GM20431 (cell line): ENCODE results near the gene ADGRL2.

Source experiments
- in situ Hi-C: fragments of 300-500 bp; cut with MseI, MboI; formaldehyde crosslinking; loops from one replicate; pipeline ENCODE4 v1.15.0; 2020; ENCODE audit warnings: low sequenced_read_pairs; ENCODE audit not compliant: unreplicated experiment

Gene ADGRL2

GRCh38 chr1:81800695-81801650 is at the start of gene ADGRL2:
Gene ADGRL2, plus strand, starts transcription at chr1:81800934. Its CDS starts 36,051 bp downstream, at chr1:81836985.
- in situ Hi-C loops, result no loop called here

- in situ Hi-C loops, result no loop called here
Measured at GRCh38 chr1:81752840-81753239, 47.9 kb upstream of the ADGRL2 start.

- in situ Hi-C loops, result no loop called here
Measured at GRCh38 chr1:81754424-81754823, 46.3 kb upstream of the ADGRL2 start.

GRCh38 chr1:81756872-81757271 is 43.9 kb upstream of the ADGRL2 start:
- in situ Hi-C loops, result no loop called here

GRCh38 chr1:81757398-81758020 is 43.2 kb upstream of the ADGRL2 start:
- in situ Hi-C loops, result no loop called here

GRCh38 chr1:81758181-81758580 is 42.6 kb upstream of the ADGRL2 start:
- in situ Hi-C loops, result no loop called here

- in situ Hi-C loops, result no loop called here
Measured at GRCh38 chr1:81760477-81761097, 40.1 kb upstream of the ADGRL2 start.

GRCh38 chr1:81775510-81775909 is 25.2 kb upstream of the ADGRL2 start:
- in situ Hi-C loops, result no loop called here

- in situ Hi-C loops, result no loop called here
Measured at GRCh38 chr1:81780705-81781454, 19.9 kb upstream of the ADGRL2 start.

GRCh38 chr1:81781749-81782148 is 19.0 kb upstream of the ADGRL2 start:
- in situ Hi-C loops, result no loop called here

GRCh38 chr1:81792184-81792583 is 8.6 kb upstream of the ADGRL2 start:
- in situ Hi-C loops, result no loop called here

GRCh38 chr1:81797701-81798100 is 3.0 kb upstream of the ADGRL2 start:
- in situ Hi-C loops, result no loop called here

- in situ Hi-C loops, result no loop called here
Measured at GRCh38 chr1:81799939-81800694, 617 bp upstream of the ADGRL2 start.

- in situ Hi-C loops, result no loop called here
Measured at GRCh38 chr1:81801651-81802456, 1.1 kb downstream of the ADGRL2 start.

- in situ Hi-C loops, result no loop called here
Measured at GRCh38 chr1:81802457-81802706, 1.6 kb downstream of the ADGRL2 start.

GRCh38 chr1:81802707-81803430 is 2.1 kb downstream of the ADGRL2 start:
- in situ Hi-C loops, result no loop called here

GRCh38 chr1:81803431-81804110 is 2.8 kb downstream of the ADGRL2 start:
- in situ Hi-C loops, result no loop called here

GRCh38 chr1:81804312-81804711 is 3.6 kb downstream of the ADGRL2 start:
- in situ Hi-C loops, result no loop called here
